GM19351 (cell line): ENCODE data around the gene IL19.

Source experiments
- ATAC-seq: cut with Tn5 transposase; IDR thresholded peaks from one replicate; pipeline ENCODE4 v1.9.1; 2021; ENCODE audit warnings: mild to moderate bottlenecking, moderate library complexity; ENCODE audit not compliant: unreplicated experiment

The IL19 gene

DNA sequence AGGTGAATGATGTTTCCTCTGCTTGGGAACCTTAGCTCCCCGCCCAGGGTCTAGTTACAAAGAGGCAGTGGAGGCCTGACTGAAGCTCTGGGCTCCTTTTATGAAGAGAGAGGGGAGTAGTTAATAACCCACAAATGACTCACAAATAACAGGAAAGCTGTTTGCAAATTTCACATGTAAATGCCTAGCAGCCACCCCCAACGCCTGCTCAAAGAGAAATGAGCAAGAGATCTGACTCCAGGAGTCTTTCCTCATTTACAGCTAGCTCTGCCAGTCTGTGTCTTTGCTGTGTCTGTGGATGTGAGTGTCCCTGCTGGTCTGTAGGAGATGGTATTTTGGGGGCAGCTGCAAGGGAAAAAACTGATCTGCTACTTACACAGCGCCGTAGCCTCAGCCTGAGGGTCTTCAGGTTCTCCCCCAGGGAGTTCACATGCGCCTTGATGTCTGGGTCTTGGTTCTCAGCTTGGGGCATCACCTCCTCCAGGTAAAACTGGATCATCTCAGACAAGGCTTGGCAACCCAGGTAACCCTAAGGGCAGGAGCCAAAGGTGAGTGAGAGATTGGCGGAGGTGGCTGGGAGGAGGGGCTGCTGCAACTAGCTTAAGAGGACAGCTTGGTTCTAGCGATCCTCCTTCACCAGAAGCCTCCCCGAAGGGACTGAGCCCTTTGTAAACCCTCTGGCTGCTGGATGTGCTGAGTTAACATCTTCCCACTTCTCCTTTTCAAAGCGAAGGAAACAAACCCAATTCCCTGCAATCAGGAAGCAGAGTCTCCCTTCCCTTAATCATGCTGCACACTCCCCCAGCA is at the start of gene IL19:
Gene IL19 (plus strand): TSS at position 243 of the 807 bp plus-strand sequence. CDS start 65,890 bp downstream, outside the sequence.
- no peak for ATAC-seq

DNA sequence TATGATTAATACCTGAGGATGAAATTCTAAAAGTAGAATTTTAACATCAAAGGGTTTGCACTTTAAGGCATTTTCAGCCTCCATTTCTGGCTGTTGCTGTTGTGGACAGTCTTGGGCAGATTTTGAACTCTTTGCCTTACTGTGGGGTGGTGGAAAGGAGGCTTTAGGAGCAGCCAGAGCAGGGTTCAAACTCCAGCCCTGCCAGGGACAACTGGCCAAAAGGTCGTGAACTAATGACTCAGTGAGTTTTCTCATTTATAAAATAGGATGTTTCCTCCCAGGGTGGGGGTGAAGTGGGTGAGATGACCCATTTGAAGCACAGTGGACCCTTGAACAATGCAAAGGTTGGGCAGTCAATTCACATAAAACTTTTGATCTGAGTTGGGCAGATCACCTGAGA is 49.1 kb upstream of the IL19 start:
- ATAC-seq = no peak

GRCh38 chr1:206722751-206723461 is 47.7 kb upstream of the IL19 start:
- ATAC-seq = no peak

DNA sequence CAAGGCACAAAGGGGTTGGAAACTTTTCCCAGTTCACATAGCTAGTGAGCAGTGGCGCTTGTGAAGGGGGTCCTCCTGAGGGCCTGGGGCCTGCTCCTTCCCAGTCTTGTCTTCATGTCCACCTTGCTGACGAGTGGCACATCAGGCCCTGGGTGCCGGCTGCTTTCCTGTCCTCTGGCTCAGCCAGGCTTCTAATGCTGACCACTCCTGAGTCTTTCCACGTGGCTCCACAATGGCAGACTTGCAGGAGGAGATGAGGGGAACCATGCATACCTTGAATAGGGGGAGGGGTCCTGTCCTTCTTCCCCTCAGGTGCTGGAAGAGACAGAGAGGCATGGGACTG is 47.1 kb upstream of the IL19 start:
- no peak for ATAC-seq

- ATAC-seq = no peak
Observed at GRCh38 chr1:206723805-206724472, 46.6 kb upstream of the IL19 start.

- no peak for ATAC-seq
Observed at GRCh38 chr1:206725109-206725963, 45.2 kb upstream of the IL19 start.

DNA sequence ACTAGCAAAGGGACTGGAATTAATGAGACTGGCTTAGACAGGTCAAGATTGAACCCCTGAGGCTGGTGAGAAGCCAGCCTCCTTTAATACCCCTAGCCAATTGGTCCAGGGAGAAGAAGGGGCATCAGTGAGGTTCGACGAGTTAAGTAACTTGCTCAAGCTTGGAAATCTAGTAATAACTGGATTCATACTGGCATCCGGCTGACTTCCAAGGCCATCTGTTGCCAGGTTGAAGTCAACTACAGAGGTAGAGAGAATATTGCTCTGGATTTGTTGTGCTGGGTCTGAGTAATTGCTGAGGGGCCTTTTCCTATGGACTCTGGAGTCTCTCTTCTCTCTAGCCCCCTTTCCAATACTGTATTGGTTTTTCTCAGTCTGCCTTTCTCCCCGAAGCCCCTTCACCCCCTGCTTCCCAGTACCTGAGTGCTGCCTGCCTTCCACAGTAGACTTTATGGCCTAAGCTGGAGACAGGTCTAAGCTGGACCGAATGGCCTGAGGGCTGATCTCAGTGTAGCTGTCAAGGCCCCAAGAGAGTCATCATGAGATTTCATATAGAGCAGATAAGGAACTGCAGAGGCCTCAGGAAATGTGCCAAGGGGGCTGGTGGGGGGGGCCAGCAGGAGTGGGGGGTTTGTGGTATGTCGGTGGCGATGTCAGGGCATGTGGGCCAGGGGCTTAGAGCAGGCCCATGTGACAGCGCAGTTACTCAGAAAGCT is 42.4 kb upstream of the IL19 start:
- ATAC-seq = no peak

GRCh38 chr1:206728697-206728987 is 41.9 kb upstream of the IL19 start:
- ATAC-seq = no peak

GRCh38 chr1:206729050-206729449 is 41.5 kb upstream of the IL19 start:
- no peak for ATAC-seq

- ATAC-seq = no peak
Observed at GRCh38 chr1:206729507-206729906, 41.1 kb upstream of the IL19 start.

DNA sequence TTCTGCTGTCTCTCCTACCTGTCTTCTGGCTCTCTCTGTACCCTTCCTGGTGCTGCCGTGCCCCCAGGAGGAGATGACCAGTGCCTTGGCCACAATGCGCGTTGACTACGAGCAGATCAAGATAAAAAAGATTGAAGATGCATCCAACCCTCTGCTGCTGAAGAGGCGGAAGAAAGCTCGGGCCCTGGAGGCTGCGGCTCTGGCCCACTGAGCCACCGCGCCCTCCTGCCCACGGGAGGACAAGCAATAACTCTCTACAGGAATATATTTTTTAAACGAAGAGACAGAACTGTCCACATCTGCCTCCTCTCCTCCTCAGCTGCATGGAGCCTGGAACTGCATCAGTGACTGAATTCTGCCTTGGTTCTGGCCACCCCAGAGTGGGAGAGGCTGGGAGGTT is 38.1 kb upstream of the IL19 start:
- no peak for ATAC-seq

- ATAC-seq = no peak
Observed at GRCh38 chr1:206732992-206733391, 37.6 kb upstream of the IL19 start.

- peak; percentile 29 for ATAC-seq
Observed at GRCh38 chr1:206734499-206735142, 36.0 kb upstream of the IL19 start.

DNA sequence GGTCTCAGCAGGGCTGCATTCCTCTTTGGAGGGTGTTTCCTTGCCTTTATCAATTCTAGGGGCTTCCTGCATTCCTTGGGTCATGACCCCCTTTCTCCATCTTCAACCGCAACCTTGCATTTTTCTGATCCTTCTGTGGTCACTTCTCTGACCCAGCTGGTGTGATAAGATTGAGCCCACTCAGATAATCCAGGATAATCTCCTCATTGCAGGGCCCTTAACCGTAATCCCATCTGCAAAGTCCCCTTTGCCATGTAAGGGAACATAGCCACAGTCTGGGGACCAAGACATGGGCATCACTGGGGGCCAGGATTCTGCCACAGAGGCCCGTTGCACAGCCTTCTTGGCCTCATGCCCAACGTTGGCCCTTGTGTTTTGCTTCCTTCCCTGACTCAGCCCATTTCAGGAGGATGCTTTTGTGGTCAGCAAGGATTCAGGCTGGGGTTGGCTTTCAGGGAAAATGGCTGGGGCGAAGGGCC is 35.0 kb upstream of the IL19 start:
- no peak for ATAC-seq

GRCh38 chr1:206736878-206737728 is 33.5 kb upstream of the IL19 start:
- no peak for ATAC-seq

DNA sequence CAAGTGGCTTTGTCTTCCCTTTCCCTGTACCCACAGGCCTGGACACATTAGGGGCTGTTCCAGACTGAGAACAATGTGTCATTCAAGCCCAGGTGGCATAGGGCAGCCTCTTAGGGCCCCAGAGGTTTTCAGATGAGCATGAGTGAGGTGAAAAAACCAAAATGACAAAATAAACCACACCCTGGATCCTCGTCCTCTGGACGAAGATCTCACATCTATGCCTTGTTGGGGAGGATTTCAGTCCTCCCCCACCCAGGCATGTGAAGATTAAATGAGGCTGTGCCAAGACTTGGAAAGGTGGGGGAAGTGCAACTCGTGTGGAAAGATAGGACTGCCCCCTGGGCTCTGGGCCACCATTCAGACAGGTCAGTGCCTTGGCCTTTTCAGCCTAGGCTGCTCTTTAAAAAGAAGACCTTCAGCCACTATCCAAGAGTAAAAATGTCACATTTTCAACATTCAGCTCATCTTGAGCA is 32.8 kb upstream of the IL19 start:
- ATAC-seq = no peak

DNA sequence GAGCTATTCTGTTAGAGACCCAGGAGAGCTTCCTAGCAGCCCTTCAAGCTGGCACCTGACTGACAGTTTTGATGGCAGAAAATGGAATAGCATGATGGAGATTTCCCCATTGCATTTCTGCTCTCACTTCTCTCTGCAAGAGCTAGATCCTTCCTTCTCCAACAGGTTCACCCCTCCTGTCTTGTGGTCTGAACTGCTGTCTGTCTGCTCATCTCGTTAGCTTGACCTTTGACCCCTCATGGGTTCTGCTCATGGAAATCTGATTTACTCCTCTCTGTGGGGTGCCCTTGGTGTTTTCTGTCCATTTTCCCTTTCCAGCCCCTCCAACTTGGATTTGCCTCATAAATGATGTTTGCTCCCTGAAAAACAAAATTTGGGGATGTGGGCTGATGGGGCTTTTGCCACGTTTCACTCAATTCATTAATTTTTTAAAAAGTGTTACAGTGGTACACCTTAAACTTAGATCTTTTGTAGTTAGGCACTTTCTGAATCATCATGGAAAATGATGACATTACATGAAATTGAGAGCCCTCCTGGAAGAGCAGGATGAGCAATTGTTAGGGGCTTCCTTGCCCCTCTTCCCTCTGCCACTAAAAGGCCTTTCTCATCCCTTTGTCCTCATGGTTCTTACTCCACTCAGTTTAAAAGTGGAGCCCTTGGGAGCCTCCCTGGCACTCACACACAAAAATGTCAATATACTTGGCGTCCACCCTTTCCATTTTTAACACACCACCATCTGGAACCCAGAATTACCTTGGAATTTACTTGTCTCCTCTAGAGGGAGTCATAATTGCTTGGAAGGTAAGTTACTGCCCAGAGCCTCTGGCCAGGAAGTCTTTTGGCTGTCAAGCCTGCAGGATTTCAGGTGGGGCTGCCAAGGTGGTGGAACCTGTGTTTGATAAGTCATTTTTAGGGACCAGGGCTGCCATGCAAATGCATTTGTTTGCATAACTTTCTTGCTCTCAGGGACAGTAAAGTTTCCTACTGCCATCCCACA is 31.9 kb upstream of the IL19 start:
- ATAC-seq = peak; percentile 1
